Progenitor cell of endocrine pancreas (in vitro differentiated cells): ENCODE results near the gene KLHL36. TPM values are rescaled to one million over a fixed set of nuclear protein-coding genes. Genes with fewer than 3 reads are reported as not detected.

Experiments used
- DNase-seq: peaks from one replicate; pipeline ENCODE4 v3.0.0; 2021; ENCODE audit warnings: low spot score; ENCODE audit not compliant: unreplicated experiment
- H3K27ac Mint-ChIP-seq: 2 replicates; pipeline ENCODE4 v1.8.0; 2021; ENCODE audit warnings: mild to moderate bottlenecking, moderate library complexity, mixed read lengths
- H3K27me3 Mint-ChIP-seq: 2 replicates; pipeline ENCODE4 v1.8.0; 2021; ENCODE audit warnings: mixed read lengths
- H3K36me3 Mint-ChIP-seq: 2 replicates; pipeline ENCODE4 v1.8.0; 2022; ENCODE audit warnings: mixed read lengths; ENCODE audit not compliant: insufficient read depth
- H3K4me1 Mint-ChIP-seq: 2 replicates; pipeline ENCODE4 v1.8.0; 2021; ENCODE audit warnings: low read depth, mixed read lengths
- H3K4me3 Mint-ChIP-seq: 2 replicates; pipeline ENCODE4 v1.8.0; 2021; ENCODE audit warnings: low read depth, mild to moderate bottlenecking, moderate library complexity, mixed read lengths
- H3K9me3 Mint-ChIP-seq: 2 replicates; pipeline ENCODE4 v1.8.0; 2021; ENCODE audit warnings: low read depth, mixed read lengths
- CTCF ChIP-seq: fragments of 200-600 bp; sonication (generic); IDR thresholded peaks from one replicate; pipeline ENCODE4 v1.5.0; 2021; ENCODE audit warnings: antibody characterized with exemption, mild to moderate bottlenecking; ENCODE audit not compliant: unreplicated experiment
- total RNA-seq: library from RNA; stranded (reverse); gene quantifications from 2 replicates; pipeline ENCODE4 v1.2.1, GENCODE V29; 2021

KLHL36 gene
- total RNA-seq, 1 donor from 2014 or later: 43.2 TPM

- peaks cover 31% of the 10 kb centered on the region for H3K36me3 Mint-ChIP-seq
- H3K4me3 Mint-ChIP-seq: no peak overlapping the region
- no peak for TF ChIP-seq CTCF
Measured at GRCh38 chr16:84660973-84661372, 12.7 kb downstream of the KLHL36 start.

GRCh38 chr16:84661418-84662060, 13.2 kb downstream of the KLHL36 start:
- Mint-ChIP-seq H3K4me1 (no peaks in the 10 kb centered on the region), H3K27ac (no peak overlapping the region), H3K9me3 (no peaks in the 10 kb centered on the region), H3K36me3 (peaks cover 32% of the 10 kb centered on the region), H3K27me3 (no peaks in the 10 kb centered on the region), H3K4me3 (no peak overlapping the region)
- TF ChIP-seq CTCF: no peak
- no peak for DNase-seq

More at GRCh38 chr16:84660973-84661372, 12.7 kb downstream of the KLHL36 start:
- no peaks in the 10 kb centered on the region for H3K4me1 Mint-ChIP-seq
- DNase-seq: no peak
- no peak overlapping the region for H3K27ac Mint-ChIP-seq
- no peaks in the 10 kb centered on the region for H3K27me3 Mint-ChIP-seq
- no peaks in the 10 kb centered on the region for H3K9me3 Mint-ChIP-seq

DNA sequence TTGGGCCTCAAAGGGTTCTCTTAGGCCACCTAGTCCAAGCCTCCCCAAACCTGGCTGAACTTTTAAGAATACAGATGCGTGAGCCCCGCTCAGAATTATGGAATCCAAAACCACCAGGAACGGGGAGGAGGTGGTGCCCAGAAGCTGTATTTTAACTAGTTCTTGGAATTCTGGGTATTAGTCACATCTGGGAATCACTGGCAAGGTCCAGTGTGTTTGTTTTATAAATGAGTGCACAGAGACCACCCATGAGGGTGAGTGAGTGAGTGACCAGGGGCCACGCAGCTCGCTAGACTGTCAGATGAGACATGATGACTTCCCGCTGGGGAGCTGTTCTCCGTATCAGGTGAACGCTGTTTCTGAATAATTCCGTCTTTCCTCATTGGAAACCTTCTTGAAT, 14.2 kb downstream of the KLHL36 start:
- no peak for TF ChIP-seq CTCF
- Mint-ChIP-seq H3K9me3 (no peaks in the 10 kb centered on the region), H3K4me1 (peaks cover 2% of the 10 kb centered on the region), H3K27me3 (no peaks in the 10 kb centered on the region), H3K27ac (no peak overlapping the region), H3K36me3 (peaks cover 28% of the 10 kb centered on the region), H3K4me3 (no peak overlapping the region)
- no peak for DNase-seq

DNA sequence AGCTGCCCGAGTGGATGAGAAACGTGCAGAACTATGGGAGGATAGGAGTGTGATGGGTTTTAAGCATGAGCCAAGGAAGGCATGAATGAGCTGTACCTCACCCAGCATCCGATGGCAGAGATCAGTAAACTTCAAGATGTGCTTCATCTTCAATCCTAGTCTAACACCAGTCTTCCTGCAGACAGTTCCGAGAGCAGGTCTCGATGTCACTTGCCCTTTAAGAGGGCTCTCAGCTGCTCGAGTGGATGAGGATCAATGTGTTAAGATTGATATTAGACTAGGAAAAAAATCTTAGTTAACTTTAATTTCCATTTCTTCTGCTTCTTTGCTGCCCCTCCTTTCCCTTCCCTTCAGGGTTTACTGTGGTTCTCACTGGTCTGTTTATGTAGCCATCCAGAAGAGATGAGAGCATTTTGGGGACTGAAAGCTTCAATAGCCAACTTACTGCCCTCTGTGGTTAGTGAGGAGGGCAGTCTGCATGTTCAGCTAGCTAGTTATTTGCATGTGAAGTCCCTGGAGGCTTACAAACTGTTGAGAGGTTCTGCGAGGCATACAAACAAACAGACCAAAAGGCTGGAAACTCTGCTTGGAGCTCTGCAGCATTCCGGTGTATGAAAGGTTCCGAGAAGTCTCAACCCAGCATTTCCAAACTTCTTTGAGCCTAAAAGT, 15.3 kb downstream of the KLHL36 start:
- Mint-ChIP-seq H3K36me3 (peaks cover 22% of the 10 kb centered on the region), H3K9me3 (no peaks in the 10 kb centered on the region), H3K4me1 (peaks cover 6% of the 10 kb centered on the region), H3K27ac (no peak overlapping the region), H3K27me3 (no peaks in the 10 kb centered on the region), H3K4me3 (no peak overlapping the region)
- no peak for DNase-seq
- TF ChIP-seq CTCF: no peak

GRCh38 chr16:84665359-84665758, 17.0 kb downstream of the KLHL36 start:
- Mint-ChIP-seq H3K4me3 (no peak overlapping the region), H3K27me3 (no peaks in the 10 kb centered on the region), H3K36me3 (peaks cover 15% of the 10 kb centered on the region), H3K27ac (no peak overlapping the region), H3K9me3 (no peaks in the 10 kb centered on the region), H3K4me1 (peaks cover 6% of the 10 kb centered on the region)
- TF ChIP-seq CTCF: no peak
- DNase-seq: no peak
